HUDEP-2 (cell line): ENCODE measurements around the gene KRT15.

Experiments
- DNase-seq, 76 experiments: peaks; one replicate each; lab custom pipeline; 2025; ENCODE audit not compliant: unreplicated experiment in 76 of 76; lab: John Stamatoyannopoulos, UW

Gene KRT15

GRCh38 chr17:41527063-41528023 is 8.7 kb upstream of the KRT15 start:
- DNase-seq = peak in 8 of 76 experiments; percentile 8 to 45 (median 18)

DNA sequence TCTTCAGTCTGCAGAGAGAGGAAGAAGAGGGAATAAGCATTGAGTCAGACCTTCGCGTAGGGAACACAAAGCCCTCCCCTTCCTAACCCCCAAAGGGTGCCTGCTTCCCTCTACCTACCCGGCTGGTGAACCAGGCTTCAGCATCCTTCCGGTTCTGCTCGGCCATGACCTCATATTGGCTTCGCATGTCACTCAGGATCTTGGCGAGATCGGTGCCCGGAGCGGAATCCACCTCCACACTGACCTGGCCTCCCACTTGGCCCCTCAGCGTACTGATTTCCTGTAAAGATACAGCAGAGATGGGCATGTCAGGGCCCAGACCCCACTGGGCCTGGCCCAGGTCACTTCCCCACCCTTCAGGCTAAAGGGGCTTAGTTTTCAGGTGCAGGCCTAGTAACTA is 5.6 kb upstream of the KRT15 start:
- no peak for DNase-seq

- DNase-seq = peak in 18 of 76 experiments; percentile 13 to 55 (median 38)
These were observed 5.1 kb upstream of the KRT15 start for GRCh38 chr17:41523787-41524186.

- no peak for DNase-seq
These were observed 4.5 kb upstream of the KRT15 start for GRCh38 chr17:41523225-41523593.

DNA sequence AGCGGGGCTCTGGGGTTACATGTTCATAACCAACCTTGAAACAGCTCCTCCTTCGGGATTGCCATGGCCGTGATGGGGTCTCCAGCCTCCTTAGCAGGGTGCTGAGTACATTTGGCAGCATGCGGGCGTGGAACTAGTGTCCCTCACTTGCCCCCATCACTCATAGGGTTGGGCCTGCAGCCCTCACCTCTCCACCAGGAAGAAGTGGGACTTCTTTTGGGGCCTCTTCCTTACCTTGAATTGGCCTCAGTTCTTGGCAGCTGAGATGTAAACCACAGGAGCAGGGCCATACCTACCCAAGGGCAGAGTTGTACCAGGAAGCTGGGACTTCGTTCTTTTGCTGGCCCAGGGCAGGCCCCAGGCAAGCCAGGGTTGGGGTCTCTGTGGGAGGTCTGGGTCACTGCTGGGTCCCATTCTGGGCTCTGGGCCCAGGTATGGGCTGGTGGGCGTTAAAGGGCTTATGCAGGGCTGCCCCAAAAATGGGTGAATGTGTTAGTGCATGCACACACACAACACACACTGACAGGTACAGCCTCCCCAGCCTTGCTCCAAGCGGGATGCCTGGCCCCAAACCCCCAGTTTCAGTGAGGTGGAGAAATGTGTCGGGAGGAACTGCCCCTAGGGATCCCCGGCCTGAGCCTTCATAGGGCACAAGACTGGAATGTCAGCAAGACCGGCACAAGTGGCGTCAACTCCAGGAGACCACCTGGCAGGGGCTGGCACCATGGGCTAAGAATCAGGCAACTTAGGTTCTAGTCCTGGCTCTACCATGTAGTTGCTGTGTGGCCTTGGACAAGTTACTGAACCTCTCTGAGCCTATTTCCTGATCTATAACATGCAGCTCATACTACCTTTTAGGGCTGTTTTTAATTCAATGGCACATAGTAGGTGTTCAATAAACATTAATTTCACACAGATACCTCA is 3.9 kb upstream of the KRT15 start:
- no peak for DNase-seq

- DNase-seq = no peak
These were observed 3.0 kb upstream of the KRT15 start for GRCh38 chr17:41521574-41522261.

DNA sequence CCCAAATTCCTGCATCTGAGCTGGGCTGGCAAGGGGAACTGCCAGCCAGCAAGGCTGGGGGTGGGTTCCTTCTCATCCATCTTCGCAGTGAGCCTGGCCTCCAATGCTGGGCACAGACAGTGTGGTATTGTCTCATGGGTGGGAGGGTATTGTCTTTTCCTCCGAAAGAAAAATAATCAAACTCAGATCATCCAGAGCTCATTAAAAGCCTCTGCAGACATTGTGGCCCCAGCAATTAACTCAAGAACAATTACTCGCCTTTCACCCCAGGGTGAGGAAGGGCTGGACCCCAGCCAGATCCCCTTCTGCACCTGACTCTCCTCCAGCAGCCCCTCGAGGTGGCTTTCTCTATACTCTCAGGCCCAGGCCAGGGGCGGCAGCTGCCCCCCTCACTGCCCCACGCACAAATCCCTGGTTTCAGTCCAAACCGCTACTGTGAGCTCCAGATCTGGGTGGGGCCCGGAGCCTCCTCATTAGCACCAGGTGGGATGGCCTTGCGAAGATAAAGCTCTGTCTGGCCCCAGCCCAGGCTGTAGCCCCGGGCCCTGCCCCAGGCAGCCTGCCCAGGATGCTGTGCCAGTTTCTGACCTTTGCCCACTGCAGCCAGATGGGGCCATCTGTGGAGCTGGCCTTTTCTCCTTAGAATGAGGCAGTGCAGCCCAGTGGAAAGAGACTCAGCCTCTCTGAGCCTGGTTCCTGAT is 2.3 kb upstream of the KRT15 start:
- DNase-seq = peak in 60 of 76 experiments; percentile 17 to 80 (median 56)

GRCh38 chr17:41519501-41520224 is 973 bp upstream of the KRT15 start:
- DNase-seq = peak in 3 of 76 experiments; percentile 11 to 20 (median 18)

DNA sequence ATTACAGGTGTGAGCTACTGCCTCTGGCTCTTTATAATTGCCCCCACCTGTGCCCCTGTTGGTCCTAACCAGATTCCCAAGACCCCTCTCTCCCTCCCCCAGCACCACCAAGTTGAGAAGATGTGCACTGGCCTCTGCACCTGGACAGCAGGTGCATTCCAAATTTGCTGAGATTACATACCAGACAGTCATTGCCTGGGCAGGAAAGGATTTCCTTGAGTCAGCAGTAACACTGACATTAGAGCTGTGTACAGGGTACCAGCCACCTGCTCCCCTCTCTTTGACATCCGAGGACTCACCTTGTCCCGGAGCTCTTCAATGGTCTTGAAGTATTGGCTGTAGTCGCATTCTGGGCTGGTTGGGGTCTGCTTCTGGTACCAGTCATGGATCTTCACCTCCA is 659 bp downstream of the KRT15 start:
- no peak for DNase-seq

GRCh38 chr17:41516830-41517283 is 1.8 kb downstream of the KRT15 start:
- no peak for DNase-seq

DNA sequence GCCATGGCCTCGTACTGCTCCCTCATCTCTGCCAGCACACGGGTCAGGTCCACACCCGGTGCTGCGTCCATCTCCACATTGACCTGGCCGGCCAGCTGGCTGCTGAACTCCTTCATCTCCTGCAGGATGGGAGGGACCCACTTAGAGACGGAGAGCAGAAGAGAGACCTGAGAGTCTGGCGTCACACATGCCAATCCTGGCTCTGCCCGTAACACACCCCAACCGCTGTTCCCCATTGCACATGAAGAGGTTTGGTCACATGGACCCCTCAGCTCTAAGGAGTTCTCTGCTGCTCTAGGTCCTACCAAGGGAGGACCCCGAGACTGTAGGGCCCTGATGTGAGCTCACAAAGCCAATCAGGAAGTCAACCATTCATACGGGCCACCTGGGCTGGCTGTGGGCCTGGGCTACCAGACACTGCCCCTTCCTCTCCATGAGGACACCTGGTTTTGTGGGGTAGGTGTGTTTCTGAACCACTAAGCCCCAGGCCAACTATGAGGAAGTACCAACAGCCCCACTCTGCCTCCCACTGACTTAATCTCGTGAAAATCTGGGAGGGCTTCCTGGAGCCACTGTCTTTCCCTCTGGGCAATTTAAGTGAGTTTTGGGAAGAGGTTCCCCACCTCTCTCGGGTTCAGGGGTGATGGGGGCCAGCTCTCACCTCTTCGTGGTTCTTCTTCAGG is 2.4 kb downstream of the KRT15 start:
- DNase-seq = no peak

GRCh38 chr17:41513168-41513547 is 5.5 kb downstream of the KRT15 start:
- no peak for DNase-seq

GRCh38 chr17:41512546-41513167 is 6.0 kb downstream of the KRT15 start:
- no peak for DNase-seq

- DNase-seq = peak in 1 of 76 experiments; percentile 7
These were observed 7.0 kb downstream of the KRT15 start for GRCh38 chr17:41511716-41512115.

- peak in 71 of 76 experiments; percentile 38 to 92 (median 73) for DNase-seq
These were observed 7.6 kb downstream of the KRT15 start for GRCh38 chr17:41511116-41511515.

DNA sequence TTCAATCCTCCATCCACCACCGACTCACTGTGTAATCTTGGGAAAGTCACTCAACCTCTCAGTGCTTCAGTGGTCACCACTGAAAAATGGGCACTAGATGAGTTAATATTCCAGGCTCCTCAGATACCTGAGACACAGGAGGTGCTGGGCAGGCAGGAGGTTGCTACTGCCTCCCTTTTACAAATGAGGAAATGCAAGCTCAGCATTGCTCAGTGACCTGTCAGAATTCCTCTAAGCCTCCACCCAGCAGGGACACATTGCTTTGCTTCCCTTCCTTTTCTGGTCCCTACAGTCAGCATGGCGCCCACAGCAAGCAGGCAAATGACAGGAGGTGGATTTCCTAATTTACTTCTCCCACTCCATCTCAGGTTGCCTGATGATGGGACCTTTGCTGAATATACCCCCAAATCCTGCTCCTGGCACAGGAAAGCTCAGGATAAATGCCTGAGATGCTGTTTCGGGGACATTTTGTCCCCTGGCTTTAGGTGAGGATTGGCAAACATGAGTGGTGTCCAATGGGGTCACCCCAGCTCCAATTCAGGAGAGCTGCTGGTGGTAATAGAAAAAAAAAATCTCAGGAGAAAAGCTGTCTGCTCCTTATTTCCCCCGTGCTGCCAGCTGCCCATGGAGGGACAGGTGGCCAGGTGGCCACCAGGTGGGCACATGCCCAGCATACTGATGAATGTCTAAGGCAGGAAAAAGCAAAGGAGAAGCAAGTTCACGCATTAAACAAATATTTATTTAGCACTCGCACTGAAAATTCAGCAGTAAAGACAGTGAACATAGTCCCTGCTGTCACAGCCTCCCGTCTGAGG is 8.2 kb downstream of the KRT15 start:
- no peak for DNase-seq

GRCh38 chr17:41507315-41507880 is 11.3 kb downstream of the KRT15 start:
- DNase-seq = peak in 4 of 76 experiments; percentile 8 to 24 (median 20)
